ENCODE measurements around the gene GTF3C5.

GTF3C5 gene

GRCh38 chr9:133107245-133107722, 76.5 kb downstream of the GTF3C5 start:
- no peak overlapping the region for H3K4me3 ChIP-seq (ENCODE audit: low read depth, low read length)
- DNase-seq (ENCODE audit: low read depth) = no peak
- TF ChIP-seq CTCF (IDR thresholded peaks at IDR 0.05; ENCODE audit: low read depth, low read length) = no peak
- no peak for TF ChIP-seq MYC (IDR thresholded peaks at IDR 0.05; ENCODE audit: low read depth, low read length)
- no peak for TF ChIP-seq MAX (IDR thresholded peaks at IDR 0.05; ENCODE audit: low read depth, low read length)
- no peak for TF ChIP-seq POLR2A (IDR thresholded peaks at IDR 0.05; ENCODE audit: extremely low read depth, insufficient read length)
